Aorta (tissue), 5 donors: Measurements from ENCODE around the gene KRTAP10-10. TPM values are rescaled to one million over a fixed set of nuclear protein-coding genes. Genes with fewer than 3 reads are reported as not detected.
"Not testable (repeated sequence)": the region's sequence is repeated elsewhere in the genome, so short reads cannot be mapped to it uniquely, and the experiment has no call there.

Experiments used
- ATAC-seq: fragments of 200-7000 bp; cut with Tn5 transposase; one replicate; pipeline ENCODE4 v1.9.1; 2022; ENCODE audit warnings: moderate library complexity; ENCODE audit not compliant: low FRiP score
- DNase-seq, 2 donors: peaks; one replicate each; pipeline ENCODE4 v3.0.0-alpha.2; 2020
- H3K27ac ChIP-seq, 2 donors: one replicate each; pipeline ENCODE4 v1.5.1; 2013; ENCODE audit warnings: low read length in 2 of 2, mild to moderate bottlenecking in 2 of 2, moderate library complexity in 2 of 2, control low read depth in 1 of 2, inconsistent platforms in 1 of 2, low read depth in 1 of 2
- H3K27me3 ChIP-seq, 2 donors: one replicate each; pipeline ENCODE4 v1.6.1; 2013; ENCODE audit warnings: control low read depth in 1 of 2, low read length in 1 of 2, mild to moderate bottlenecking in 1 of 2, moderate library complexity in 1 of 2; ENCODE audit not compliant: insufficient read depth in 2 of 2, control insufficient read depth in 1 of 2
- H3K36me3 ChIP-seq, 2 donors: one replicate each; pipeline ENCODE4 v1.6.1; 2013; ENCODE audit warnings: control low read depth in 1 of 2, low read length in 1 of 2, mild to moderate bottlenecking in 1 of 2; ENCODE audit not compliant: insufficient read depth in 2 of 2, control insufficient read depth in 1 of 2
- H3K4me1 ChIP-seq, 2 donors: one replicate each; pipeline ENCODE4 v1.6.1; 2013; ENCODE audit warnings: low read length in 2 of 2, control low read depth in 1 of 2, mild to moderate bottlenecking in 1 of 2, moderate library complexity in 1 of 2; ENCODE audit not compliant: insufficient read depth in 2 of 2, control insufficient read depth in 1 of 2
- H3K4me3 ChIP-seq, 2 donors: one replicate each; pipeline ENCODE4 v1.5.1; 2013; ENCODE audit warnings: low read length in 2 of 2, control low read depth in 1 of 2, mild to moderate bottlenecking in 1 of 2
- H3K9me3 ChIP-seq: one replicate; pipeline ENCODE4 v1.6.1; 2013; ENCODE audit warnings: mild to moderate bottlenecking, low read length; ENCODE audit not compliant: control insufficient read depth
- whole genome bisulfite sequencing, 2 donors: extraction: QIAGEN DNeasy Blood & Tissue Kit; methylation state at CpG; one replicate each; pipeline ENCODE4 v1.1.7; 2013; 5-methylcytosine and 5-hydroxymethylcytosine counted together
- intact Hi-C, 2 donors: fragments of 100-400 bp; cut with DNase I; formaldehyde crosslinking; loops; one replicate each; pipeline versions ENCODE4 v1.14.2 to v1.15.0; 2022
- polyA plus RNA-seq, 2 donors: library from polyadenylated mRNA; stranded (reverse); fragments of 200-250 nt; gene quantifications; one replicate each; pipeline ENCODE4 v1.2.3, GENCODE V29; 2013
- total RNA-seq, 2 donors: library from RNA; stranded (reverse); fragmentation: NEBNext Ultra II Directional; extraction: Animal tissue kit (Norgen Biotek cat#: 25700); gene quantifications; one replicate each; pipeline ENCODE4 v1.2.1, GENCODE V29; 2021
- donor health status: healthy with polysubstance abuse.
- donor health status: Bipolar disorder and iron deficiency.
- donor health status: DM: no; HTN: no; CAD: no.
- donor health status: DM: no; HTN: no; CAD: no.
- donor health status: DM: yes; HTN: yes; CAD: no.

The KRTAP10-10 gene
- total and polyA plus RNA-seq, 4 donors, result not detected

DNA sequence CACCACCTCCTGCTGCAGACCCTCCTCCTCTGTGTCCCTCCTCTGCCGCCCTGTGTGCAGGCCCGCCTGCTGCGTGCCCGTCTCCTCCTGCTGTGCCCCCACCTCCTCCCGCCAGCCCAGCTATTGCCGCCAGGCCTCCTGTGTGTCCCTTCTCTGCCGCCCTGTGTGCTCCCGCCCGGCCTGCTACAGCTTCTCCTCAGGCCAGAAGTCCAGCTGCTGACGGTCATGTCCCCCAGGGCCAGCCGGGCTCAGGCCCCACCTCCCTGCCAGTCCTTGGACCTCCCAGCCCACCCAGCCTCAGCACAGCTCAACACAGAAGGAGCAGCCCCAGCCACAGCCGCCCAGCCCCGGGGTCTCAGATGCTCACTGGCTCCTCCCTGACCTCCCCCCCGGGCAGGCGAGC lies 9.3 kb upstream of the KRTAP10-10 start:
- H3K9me3 ChIP-seq, H3K27ac ChIP-seq, intact Hi-C loops, H3K4me3 ChIP-seq, H3K36me3 ChIP-seq, H3K27me3 ChIP-seq, DNase-seq, H3K4me1 ChIP-seq, ATAC-seq: not testable (repeated sequence)
- WGBS, 2 donors, result 39 to 49% methylated on average over 11 to 15 of the region's 15 CpGs

- DNase-seq, result no peak
- no peak for ATAC-seq
- intact Hi-C loops, result no loop called here
Observed at GRCh38 chr21:44628707-44629391, 8.3 kb upstream of the KRTAP10-10 start.

GRCh38 chr21:44630440-44630839 lies 6.7 kb upstream of the KRTAP10-10 start:
- H3K4me3 ChIP-seq, result no peak overlapping the region
- no peak for ATAC-seq
- H3K9me3 ChIP-seq, result no peaks in the 10 kb centered on the region
- no peaks in the 10 kb centered on the region for H3K4me1 ChIP-seq
- no peak overlapping the region for H3K27ac ChIP-seq
- DNase-seq, result no peak
- WGBS, 2 donors, result 90 to 100% methylated on average over 2 of the region's 2 CpGs
- no peaks in the 10 kb centered on the region for H3K36me3 ChIP-seq
- no peaks in the 10 kb centered on the region for H3K27me3 ChIP-seq
- intact Hi-C loops, result no loop called here

More at GRCh38 chr21:44628707-44629391, 8.3 kb upstream of the KRTAP10-10 start:
- no peaks in the 10 kb centered on the region for H3K27me3 ChIP-seq
- no peaks in the 10 kb centered on the region for H3K4me1 ChIP-seq
- H3K9me3 ChIP-seq, result no peaks in the 10 kb centered on the region
- H3K36me3 ChIP-seq, result no peaks in the 10 kb centered on the region
- no peak overlapping the region for H3K27ac ChIP-seq
- H3K4me3 ChIP-seq, result no peak overlapping the region
- 66 to 79% methylated on average over 16 to 18 of the region's 18 CpGs for WGBS, 2 donors

DNA sequence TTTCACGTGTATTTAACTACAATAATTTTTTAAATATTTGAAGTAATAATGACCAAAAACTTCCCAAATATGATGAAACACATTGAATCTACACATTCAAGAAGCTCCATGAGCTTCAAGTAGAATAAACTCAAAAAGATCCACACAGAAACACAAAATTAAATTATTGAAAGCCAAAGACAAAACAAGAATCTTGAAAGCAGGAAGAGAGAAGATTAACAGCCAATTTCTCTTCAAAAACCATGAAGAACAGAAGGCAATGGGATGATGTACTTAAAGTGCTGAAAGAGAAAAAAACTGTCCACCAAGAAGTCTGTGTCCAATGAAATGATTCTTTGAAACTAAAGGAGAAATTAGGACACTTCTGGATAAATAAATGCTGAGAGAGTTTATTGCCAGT lies 5.1 kb upstream of the KRTAP10-10 start:
- H3K27me3 ChIP-seq, result no peaks in the 10 kb centered on the region
- no peaks in the 10 kb centered on the region for H3K4me1 ChIP-seq
- DNase-seq (no peak), ATAC-seq (no peak)
- H3K36me3 ChIP-seq, result no peaks in the 10 kb centered on the region
- 71 to 90% methylated on average over 1 of the region's 1 CpG for WGBS, 2 donors
- no peak overlapping the region for H3K4me3 ChIP-seq
- H3K27ac ChIP-seq, result no peak overlapping the region
- H3K9me3 ChIP-seq, result no peaks in the 10 kb centered on the region
- intact Hi-C loops, result no loop called here

- H3K4me1 ChIP-seq, result no peaks in the 10 kb centered on the region
- no peaks in the 10 kb centered on the region for H3K27me3 ChIP-seq
- no peak overlapping the region for H3K27ac ChIP-seq
- H3K4me3 ChIP-seq, result no peak overlapping the region
- WGBS, 2 donors, result 87 to 91% methylated on average over 15 of the region's 15 CpGs
- ATAC-seq, result no peak
- intact Hi-C loops, result no loop called here
- no peaks in the 10 kb centered on the region for H3K36me3 ChIP-seq
- no peak for DNase-seq
- peaks cover 11% of the 10 kb centered on the region for H3K9me3 ChIP-seq
Observed at GRCh38 chr21:44636209-44637017, 743 bp upstream of the KRTAP10-10 start.

DNA sequence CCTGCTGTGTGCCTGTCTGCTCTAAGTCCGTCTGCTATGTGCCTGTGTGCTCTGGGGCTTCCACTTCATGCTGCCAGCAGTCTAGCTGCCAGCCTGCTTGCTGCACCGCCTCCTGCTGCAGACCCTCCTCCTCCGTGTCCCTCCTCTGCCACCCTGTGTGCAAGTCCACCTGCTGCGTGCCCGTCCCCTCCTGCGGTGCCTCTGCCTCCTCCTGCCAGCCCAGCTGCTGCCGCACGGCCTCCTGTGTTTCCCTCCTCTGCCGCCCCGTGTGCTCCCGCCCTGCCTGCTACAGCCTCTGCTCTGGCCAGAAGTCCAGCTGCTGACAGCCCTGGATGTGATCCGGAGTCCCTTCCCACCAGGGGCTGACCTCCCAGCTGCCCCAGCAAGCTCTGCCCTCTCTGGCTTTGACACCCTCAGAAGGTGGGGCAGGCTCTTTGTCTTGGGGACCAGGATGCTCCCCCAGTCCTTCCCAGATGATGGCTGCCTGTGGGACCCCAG lies 744 bp downstream of the KRTAP10-10 start:
- H3K27ac ChIP-seq, DNase-seq, H3K4me1 ChIP-seq, H3K4me3 ChIP-seq, ATAC-seq, intact Hi-C loops, H3K27me3 ChIP-seq, H3K36me3 ChIP-seq: not testable (repeated sequence)
- peaks cover 11% of the 10 kb centered on the region for H3K9me3 ChIP-seq
- 56 to 72% methylated on average over 9 to 12 of the region's 12 CpGs for WGBS, 2 donors

- H3K27me3 ChIP-seq, H3K4me3 ChIP-seq, DNase-seq, H3K36me3 ChIP-seq, ATAC-seq, intact Hi-C loops, H3K27ac ChIP-seq, H3K4me1 ChIP-seq: not testable (repeated sequence)
- H3K9me3 ChIP-seq, result peaks cover 11% of the 10 kb centered on the region
- 81 to 83% methylated on average over 16 to 21 of the region's 21 CpGs for WGBS, 2 donors
Observed at GRCh38 chr21:44638506-44639330, 1.6 kb downstream of the KRTAP10-10 start.

GRCh38 chr21:44639331-44639655 lies 2.1 kb downstream of the KRTAP10-10 start:
- Histone ChIP-seq H3K27ac (no peak overlapping the region), H3K36me3 (no peaks in the 10 kb centered on the region), H3K9me3 (peaks cover 13% of the 10 kb centered on the region), H3K27me3 (peaks cover 0 to 2% of the 10 kb centered on the region in 2 donors), H3K4me1 (no peaks in the 10 kb centered on the region), H3K4me3 (no peak overlapping the region)
- DNase-seq (no peak), ATAC-seq (no peak)
- intact Hi-C loops, result no loop called here
- WGBS, 2 donors, result 83% methylated on average over 12 of the region's 12 CpGs
